PC-9 (cell line): ENCODE results near the gene IFRD2. TPM values are rescaled to one million over a fixed set of nuclear protein-coding genes. Genes with fewer than 3 reads are reported as not detected.

Source experiments
- BruUV-seq: library from RNA; stranded (reverse); fragments of 400-500 nt; replicated peaks from 2 replicates; lab custom pipeline; 2021; lab: Mats Ljungman, UMichigan
- CTCF ChIA-PET: fragments of 300-600 bp; sonication (Branson Sonifier 250); formaldehyde crosslinking; loops from one replicate; lab custom pipeline; 2022; ENCODE audit warnings: antibody characterized with exemption; lab: Charles Lee
- POLR2A ChIA-PET: fragments of 300-600 bp; sonication (Branson Sonifier 250); formaldehyde crosslinking; loops from one replicate; lab custom pipeline; 2022; ENCODE audit warnings: antibody characterized with exemption; ENCODE audit not compliant: unreplicated experiment; lab: Charles Lee
- DNase-seq, 2 experiments: peaks; one replicate each; pipeline versions ENCODE4 v3.0.0 to v3.0.0-alpha.2; 2015 to 2022; ENCODE audit warnings: mixed read lengths in 1 of 2
- H2AFZ ChIP-seq: fragments of 200-600 bp; sonication (generic); 2 replicates; pipeline ENCODE4 v1.8.1; 2017; ENCODE audit warnings: antibody characterized with exemption
- H3F3A ChIP-seq: fragments of 200-600 bp; sonication (generic); 2 replicates; pipeline ENCODE4 v1.8.1; 2017; ENCODE audit warnings: antibody characterized with exemption, mild to moderate bottlenecking, low read depth; ENCODE audit not compliant: insufficient read depth
- H3K27ac ChIP-seq: fragments of 200-600 bp; sonication (generic); 2 replicates; pipeline ENCODE4 v1.6.1; 2016; ENCODE audit warnings: mixed run types
- H3K27me3 ChIP-seq: fragments of 200-600 bp; sonication (generic); 2 replicates; pipeline ENCODE4 v1.6.1; 2016; ENCODE audit warnings: low read depth, mixed run types; ENCODE audit not compliant: insufficient read depth
- H3K36me3 ChIP-seq: fragments of 200-600 bp; sonication (generic); 2 replicates; pipeline ENCODE4 v1.6.1; 2016; ENCODE audit warnings: low read depth, mixed run types
- H3K4me1 ChIP-seq: fragments of 200-600 bp; sonication (generic); replicated peaks from 2 replicates; pipeline ENCODE4 v1.6.1; 2016; ENCODE audit warnings: mixed run types; ENCODE audit not compliant: insufficient read depth
- H3K4me2 ChIP-seq: fragments of 200-600 bp; sonication (generic); 2 replicates; pipeline ENCODE4 v1.6.1; 2017; ENCODE audit warnings: mixed run types
- H3K4me3 ChIP-seq: fragments of 200-600 bp; sonication (generic); 2 replicates; pipeline ENCODE4 v1.6.1; 2016; ENCODE audit warnings: mixed run types
- H3K79me2 ChIP-seq: fragments of 200-600 bp; sonication (generic); 2 replicates; pipeline ENCODE4 v1.6.1; 2017; ENCODE audit warnings: low read depth, mixed run types
- H3K9me2 ChIP-seq: fragments of 200-600 bp; sonication (generic); 2 replicates; pipeline ENCODE4 v1.8.1; 2017; ENCODE audit warnings: mild to moderate bottlenecking; ENCODE audit not compliant: insufficient read depth
- H3K9me3 ChIP-seq: fragments of 200-600 bp; sonication (generic); 2 replicates; pipeline ENCODE4 v1.8.1; 2016; ENCODE audit warnings: low read depth; ENCODE audit not compliant: insufficient read depth
- H4K20me1 ChIP-seq: fragments of 200-600 bp; sonication (generic); 2 replicates; pipeline ENCODE4 v1.8.1; 2017; ENCODE audit not compliant: insufficient read depth
- CTCF ChIP-seq: fragments of 200-600 bp; sonication (generic); conservative IDR thresholded peaks from 2 replicates; pipeline ENCODE4 v1.6.1; 2017; ENCODE audit warnings: mixed run types, antibody characterized with exemption, mild to moderate bottlenecking, moderate library complexity
- EZH2 ChIP-seq: fragments of 200-600 bp; sonication (generic); IDR thresholded peaks from 2 replicates; pipeline ENCODE4 v1.8.0; 2017; ENCODE audit warnings: antibody characterized with exemption, low read depth
- intact Hi-C: fragments of 100-400 bp; cut with micrococcal nuclease; formaldehyde crosslinking; loops from one replicate; pipeline ENCODE4 v1.10.0; 2022; ENCODE audit not compliant: unreplicated experiment
- total RNA-seq: library from RNA; stranded (reverse); gene quantifications from 2 replicates; pipeline ENCODE4 v1.2.3, GENCODE V29; 2021

IFRD2 gene
- total RNA-seq, 1 experiment from 2014 or later, result 93.1 TPM

GRCh38 chr3:50241713-50242380 lies 50.4 kb downstream of the IFRD2 start:
- no peak overlapping the region for H2AFZ ChIP-seq
- ChIA-PET CTCF (no interaction called here), POLR2A (interaction anchor here (0.6 kb wide), 1 partner anchor 120 kb away, joined by 5 read pairs; no protein-coding TSS in a partner anchor)
- no peaks in the 10 kb centered on the region for H3K9me2 ChIP-seq
- peaks cover 22% of the 10 kb centered on the region for H3F3A ChIP-seq
- no peak overlapping the region for H3K4me3 ChIP-seq
- H3K27ac ChIP-seq, result no peak overlapping the region
- no peaks in the 10 kb centered on the region for H3K27me3 ChIP-seq
- no TSS peak for BruUV-seq
- no peak for DNase-seq
- H3K79me2 ChIP-seq, result peaks cover 19% of the 10 kb centered on the region
- no peaks in the 10 kb centered on the region for H3K36me3 ChIP-seq
- no peaks in the 10 kb centered on the region for H4K20me1 ChIP-seq
- TF ChIP-seq CTCF (no peak), EZH2 (no peak)
- H3K9me3 ChIP-seq, result no peaks in the 10 kb centered on the region
- intact Hi-C loops, result no loop called here
- H3K4me2 ChIP-seq, result no peak overlapping the region
- peaks cover 25% of the 10 kb centered on the region for H3K4me1 ChIP-seq

GRCh38 chr3:50241163-50241562 lies 51.1 kb downstream of the IFRD2 start:
- Histone ChIP-seq H3K36me3 (no peaks in the 10 kb centered on the region), H3K79me2 (peaks cover 23% of the 10 kb centered on the region), H3K9me3 (no peaks in the 10 kb centered on the region), H3K27me3 (no peaks in the 10 kb centered on the region), H3F3A (peaks cover 15% of the 10 kb centered on the region; the same call in 1 of the 2 replicates), H3K4me2 (no peak overlapping the region), H3K27ac (no peak overlapping the region), H3K4me1 (peaks cover 23% of the 10 kb centered on the region), H3K9me2 (no peaks in the 10 kb centered on the region), H4K20me1 (no peaks in the 10 kb centered on the region), H3K4me3 (no peak overlapping the region), H2AFZ (no peak overlapping the region)
- BruUV-seq, result no TSS peak
- ChIA-PET CTCF (no interaction called here), POLR2A (no interaction called here)
- no peak for DNase-seq
- no peak for TF ChIP-seq EZH2
- no peak for TF ChIP-seq CTCF
- intact Hi-C loops, result no loop called here

GRCh38 chr3:50239649-50240048 lies 52.6 kb downstream of the IFRD2 start:
- Histone ChIP-seq H3K36me3 (no peaks in the 10 kb centered on the region), H3K9me2 (no peaks in the 10 kb centered on the region), H3F3A (peaks cover 5% of the 10 kb centered on the region; the same call in 1 of the 2 replicates), H3K4me2 (no peak overlapping the region), H3K4me1 (peaks cover 24% of the 10 kb centered on the region), H3K9me3 (no peaks in the 10 kb centered on the region), H3K27ac (no peak overlapping the region), H3K27me3 (no peaks in the 10 kb centered on the region), H2AFZ (no peak overlapping the region), H3K79me2 (peaks cover 23% of the 10 kb centered on the region), H3K4me3 (no peak overlapping the region), H4K20me1 (no peaks in the 10 kb centered on the region)
- intact Hi-C loops, result no loop called here
- BruUV-seq, result no TSS peak
- no peak for TF ChIP-seq CTCF
- no peak for TF ChIP-seq EZH2
- DNase-seq, result no peak
- POLR2A ChIA-PET, result no interaction called here
- CTCF ChIA-PET, result interaction anchor here (0.6 kb wide), 1 partner anchor 82 kb away, joined by 3 read pairs; no protein-coding TSS in a partner anchor
